Ascending aorta (tissue), 2 donors: Measurements from ENCODE around the gene IL1R2. TPM values are rescaled to one million over a fixed set of nuclear protein-coding genes. Genes with fewer than 3 reads are reported as not detected.

Source experiments
- DNase-seq, 2 donors: peaks; one replicate each; pipeline ENCODE4 v3.0.0-alpha.2; 2019; ENCODE audit warnings: low spot score in 2 of 2
- H3K27ac ChIP-seq, 2 donors: fragments of 200-600 bp; sonication (generic); one replicate each; pipeline ENCODE4 v1.5.1; 2016 to 2017; ENCODE audit warnings: mild to moderate bottlenecking in 1 of 2
- H3K27me3 ChIP-seq: fragments of 200-600 bp; sonication (generic); one replicate; pipeline ENCODE4 v1.5.1; 2017
- H3K36me3 ChIP-seq, 2 donors: fragments of 200-600 bp; sonication (generic); one replicate each; pipeline ENCODE4 v1.5.1; 2016
- H3K4me1 ChIP-seq, 2 donors: fragments of 200-600 bp; sonication (generic); one replicate each; pipeline ENCODE4 v1.5.1; 2016 to 2017; ENCODE audit warnings: mild to moderate bottlenecking in 1 of 2
- H3K4me3 ChIP-seq, 2 donors: fragments of 200-600 bp; sonication (generic); one replicate each; pipeline ENCODE4 v1.5.1; 2016 to 2017; ENCODE audit warnings: mild to moderate bottlenecking in 1 of 2
- H3K9me3 ChIP-seq, 2 donors: fragments of 200-600 bp; sonication (generic); one replicate each; pipeline ENCODE4 v1.5.1; 2016
- CTCF ChIP-seq, 3 experiments: fragments of 200-600 bp in 2 of 3; fragments of 450-650 bp in 1 of 3; sonication (generic) in 2 of 3; IDR thresholded peaks; one replicate each; pipeline ENCODE4 v1.5.1; 2016 to 2019; ENCODE audit warnings: antibody characterized with exemption in 3 of 3, mild to moderate bottlenecking in 1 of 3, moderate library complexity in 1 of 3
- intact Hi-C: fragments of 100-400 bp; cut with DNase I; formaldehyde crosslinking; loops from one replicate; pipeline ENCODE4 v1.15.1; 2023
- total RNA-seq: library from RNA; depleted of rRNA; stranded (reverse); fragments of >200 nt; gene quantifications from one replicate; pipeline ENCODE4 v1.1.0, GENCODE V29; 2016

The IL1R2 gene
- total RNA-seq, 1 donor from 2014 or later: 25.4 TPM

GRCh38 chr2:102043560-102043959 is 51.8 kb downstream of the IL1R2 start:
- Histone ChIP-seq H3K27me3 (no peaks in the 10 kb centered on the region), H3K27ac (no peak overlapping the region), H3K4me3 (no peak overlapping the region), H3K36me3 (no peaks in the 10 kb centered on the region), H3K9me3 (no peaks in the 10 kb centered on the region), H3K4me1 (peaks cover 0 to 5% of the 10 kb centered on the region in 2 donors)
- no peak for TF ChIP-seq CTCF (IDR thresholded peaks at IDR 0.05)
- intact Hi-C loops: no loop called here
- no peak for DNase-seq

- no peak overlapping the region for H3K4me3 ChIP-seq
- no peak overlapping the region for H3K27ac ChIP-seq
- DNase-seq: no peak
- peaks cover 2 to 5% of the 10 kb centered on the region in 2 donors for H3K4me1 ChIP-seq
- H3K27me3 ChIP-seq: no peaks in the 10 kb centered on the region
- intact Hi-C loops: no loop called here
- no peaks in the 10 kb centered on the region for H3K36me3 ChIP-seq
- TF ChIP-seq CTCF (IDR thresholded peaks at IDR 0.05): no peak
- no peaks in the 10 kb centered on the region for H3K9me3 ChIP-seq
Observed at GRCh38 chr2:102044235-102044896, 52.6 kb downstream of the IL1R2 start.

GRCh38 chr2:102044967-102045489 is 53.3 kb downstream of the IL1R2 start:
- intact Hi-C loops: no loop called here
- H3K4me3 ChIP-seq: no peak overlapping the region

GRCh38 chr2:102045697-102046096 is 53.9 kb downstream of the IL1R2 start:
- no peak for TF ChIP-seq CTCF (IDR thresholded peaks at IDR 0.05)
- no peak for DNase-seq
- Histone ChIP-seq H3K36me3 (no peaks in the 10 kb centered on the region), H3K4me1 (peaks cover 8 to 16% of the 10 kb centered on the region in 2 donors), H3K27ac (peak overlapping the region; percentile 29 to 33), H3K4me3 (no peak overlapping the region), H3K27me3 (no peaks in the 10 kb centered on the region), H3K9me3 (no peaks in the 10 kb centered on the region)
- intact Hi-C loops: no loop called here

More at GRCh38 chr2:102044967-102045489, 53.3 kb downstream of the IL1R2 start:
- Histone ChIP-seq H3K27ac (no peak overlapping the region), H3K4me1 (peaks cover 6 to 11% of the 10 kb centered on the region in 2 donors), H3K36me3 (no peaks in the 10 kb centered on the region), H3K9me3 (no peaks in the 10 kb centered on the region), H3K27me3 (no peaks in the 10 kb centered on the region)
- no peak for DNase-seq
- TF ChIP-seq CTCF (IDR thresholded peaks at IDR 0.05): no peak

GRCh38 chr2:102046135-102046986 is 54.6 kb downstream of the IL1R2 start:
- H3K27me3 ChIP-seq: no peaks in the 10 kb centered on the region
- peaks cover 15 to 20% of the 10 kb centered on the region in 2 donors for H3K4me1 ChIP-seq
- peak in 1 of 2 donors; percentile 62 for DNase-seq
- TF ChIP-seq CTCF (IDR thresholded peaks at IDR 0.05): no peak
- intact Hi-C loops: no loop called here
- H3K9me3 ChIP-seq: no peaks in the 10 kb centered on the region
- H3K27ac ChIP-seq: peak overlapping the region; percentile 29 to 33
- no peaks in the 10 kb centered on the region for H3K36me3 ChIP-seq
- H3K4me3 ChIP-seq: no peak overlapping the region
